Osteoblast (primary cell): ENCODE measurements around the gene RIPOR3. TPM values are rescaled to one million over a fixed set of nuclear protein-coding genes. Genes with fewer than 3 reads are reported as not detected.

Experiments
- DNase-seq: peaks from one replicate; pipeline ENCODE4 v3.0.0; 2011; ENCODE audit warnings: low spot score, mixed read lengths; ENCODE audit not compliant: insufficient read length; ENCODE audit errors: missing footprints
- H2AFZ ChIP-seq: 2 replicates; pipeline ENCODE4 v1.6.0; 2011; ENCODE audit warnings: mild to moderate bottlenecking, low read length
- H3K27ac ChIP-seq: 2 replicates; pipeline ENCODE4 v1.5.1; 2011; ENCODE audit warnings: mild to moderate bottlenecking, low read depth, low read length, moderate library complexity
- H3K27me3 ChIP-seq: 2 replicates; pipeline ENCODE4 v1.6.0; 2012; ENCODE audit warnings: mild to moderate bottlenecking, control low read depth, inconsistent platforms, low read length, moderate library complexity; ENCODE audit not compliant: insufficient read depth
- H3K36me3 ChIP-seq: 2 replicates; pipeline ENCODE4 v1.5.1; 2011; ENCODE audit warnings: mild to moderate bottlenecking, low read length, control low read depth, moderate library complexity; ENCODE audit not compliant: insufficient read depth
- H3K4me1 ChIP-seq: 2 replicates; pipeline ENCODE4 v1.5.1; 2011; ENCODE audit warnings: mild to moderate bottlenecking, low read length, control low read depth, moderate library complexity; ENCODE audit not compliant: insufficient read depth
- H3K4me2 ChIP-seq: 2 replicates; pipeline ENCODE4 v1.6.0; 2011; ENCODE audit warnings: mild to moderate bottlenecking, low read length; ENCODE audit not compliant: insufficient read depth
- H3K4me3 ChIP-seq: fragments of 200-600 bp; sonication (generic); 3 replicates; pipeline ENCODE4 v1.5.1; 2012; ENCODE audit warnings: mild to moderate bottlenecking, low read length, inconsistent platforms; ENCODE audit not compliant: insufficient read depth
- H3K79me2 ChIP-seq: 2 replicates; pipeline ENCODE4 v1.6.0; 2012; ENCODE audit warnings: mild to moderate bottlenecking, low read length, control low read depth, inconsistent platforms; ENCODE audit not compliant: insufficient read depth
- H3K9me3 ChIP-seq: 2 replicates; pipeline ENCODE4 v1.5.1; 2011; ENCODE audit warnings: low read depth, low read length, control low read depth
- H4K20me1 ChIP-seq: 2 replicates; pipeline ENCODE4 v1.6.0; 2012; ENCODE audit warnings: mild to moderate bottlenecking, low read length, control low read depth; ENCODE audit not compliant: insufficient read depth
- CTCF ChIP-seq: IDR thresholded peaks from 2 replicates; pipeline ENCODE4 v1.5.1; 2011; ENCODE audit warnings: mild to moderate bottlenecking, low read depth, low read length, moderate library complexity; ENCODE audit errors: extremely low read depth
- total RNA-seq: library from RNA; depleted of rRNA; stranded (reverse); fragments of >200 nt; gene quantifications from 2 replicates; pipeline ENCODE4 v1.2.3, GENCODE V29; 2012

Gene RIPOR3
- total RNA-seq, 1 donor, result 1.1 TPM

DNA sequence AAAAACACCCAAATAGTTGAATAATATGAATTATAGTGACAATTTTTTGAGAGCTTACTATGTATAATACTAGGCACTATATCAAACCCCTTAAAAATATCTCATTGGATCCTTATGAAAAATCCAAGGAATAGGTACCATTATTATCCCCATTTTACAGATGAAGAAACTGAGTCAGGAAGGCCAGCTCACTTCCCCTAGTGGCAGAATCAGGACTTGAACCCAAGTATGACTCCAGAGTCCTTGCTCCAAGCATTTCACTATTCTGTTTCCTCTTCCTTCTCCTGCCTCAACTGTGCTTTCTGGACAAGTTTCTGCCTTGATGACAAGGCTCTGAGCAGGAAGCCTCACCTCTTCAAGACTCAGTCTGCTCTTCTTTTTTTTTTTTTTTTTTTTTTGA lies 29.2 kb upstream of the RIPOR3 start:
- Histone ChIP-seq H3K27ac (no peak overlapping the region), H3K9me3 (no peaks in the 10 kb centered on the region), H3K27me3 (no peaks in the 10 kb centered on the region), H3K79me2 (no peaks in the 10 kb centered on the region), H3K4me1 (peaks cover 30% of the 10 kb centered on the region), H2AFZ (no peak overlapping the region), H3K4me2 (no peak overlapping the region), H3K4me3 (no peak overlapping the region), H4K20me1 (no peaks in the 10 kb centered on the region), H3K36me3 (no peaks in the 10 kb centered on the region)
- DNase-seq, result no peak
- no peak for TF ChIP-seq CTCF

- Histone ChIP-seq H3K4me1 (peaks cover 25% of the 10 kb centered on the region), H4K20me1 (no peaks in the 10 kb centered on the region), H3K4me3 (no peak overlapping the region), H3K27me3 (no peaks in the 10 kb centered on the region), H3K79me2 (no peaks in the 10 kb centered on the region), H3K36me3 (no peaks in the 10 kb centered on the region), H3K27ac (no peak overlapping the region), H2AFZ (no peak overlapping the region), H3K4me2 (no peak overlapping the region), H3K9me3 (no peaks in the 10 kb centered on the region)
- no peak for DNase-seq
- TF ChIP-seq CTCF, result no peak
Measured at GRCh38 chr20:50720026-50720425, 28.7 kb upstream of the RIPOR3 start.

DNA sequence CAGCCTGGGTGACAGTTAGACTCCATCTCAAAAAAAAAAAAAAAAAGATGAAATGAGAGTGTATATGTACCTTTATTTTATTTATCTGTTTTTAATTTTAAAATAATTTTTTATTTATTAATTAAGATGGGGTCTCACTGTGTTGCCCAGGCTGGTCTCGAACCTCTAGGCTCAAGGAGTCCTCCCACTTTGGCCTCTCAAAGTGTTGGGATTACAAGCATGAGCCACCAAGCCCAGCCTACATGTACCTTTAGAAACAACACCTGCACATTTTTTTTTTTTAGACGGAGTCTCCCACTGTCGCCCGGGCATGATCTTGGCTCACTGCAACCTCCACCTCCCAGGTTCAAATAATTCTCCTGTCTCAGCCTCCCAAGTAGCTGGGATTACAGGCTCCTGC lies 28.0 kb upstream of the RIPOR3 start:
- Histone ChIP-seq H3K4me2 (no peak overlapping the region), H3K79me2 (no peaks in the 10 kb centered on the region), H3K4me3 (no peak overlapping the region), H3K9me3 (no peaks in the 10 kb centered on the region), H3K27me3 (no peaks in the 10 kb centered on the region), H3K4me1 (peaks cover 18% of the 10 kb centered on the region), H3K36me3 (no peaks in the 10 kb centered on the region), H3K27ac (no peak overlapping the region), H4K20me1 (no peaks in the 10 kb centered on the region), H2AFZ (no peak overlapping the region)
- TF ChIP-seq CTCF, result no peak
- DNase-seq, result no peak

DNA sequence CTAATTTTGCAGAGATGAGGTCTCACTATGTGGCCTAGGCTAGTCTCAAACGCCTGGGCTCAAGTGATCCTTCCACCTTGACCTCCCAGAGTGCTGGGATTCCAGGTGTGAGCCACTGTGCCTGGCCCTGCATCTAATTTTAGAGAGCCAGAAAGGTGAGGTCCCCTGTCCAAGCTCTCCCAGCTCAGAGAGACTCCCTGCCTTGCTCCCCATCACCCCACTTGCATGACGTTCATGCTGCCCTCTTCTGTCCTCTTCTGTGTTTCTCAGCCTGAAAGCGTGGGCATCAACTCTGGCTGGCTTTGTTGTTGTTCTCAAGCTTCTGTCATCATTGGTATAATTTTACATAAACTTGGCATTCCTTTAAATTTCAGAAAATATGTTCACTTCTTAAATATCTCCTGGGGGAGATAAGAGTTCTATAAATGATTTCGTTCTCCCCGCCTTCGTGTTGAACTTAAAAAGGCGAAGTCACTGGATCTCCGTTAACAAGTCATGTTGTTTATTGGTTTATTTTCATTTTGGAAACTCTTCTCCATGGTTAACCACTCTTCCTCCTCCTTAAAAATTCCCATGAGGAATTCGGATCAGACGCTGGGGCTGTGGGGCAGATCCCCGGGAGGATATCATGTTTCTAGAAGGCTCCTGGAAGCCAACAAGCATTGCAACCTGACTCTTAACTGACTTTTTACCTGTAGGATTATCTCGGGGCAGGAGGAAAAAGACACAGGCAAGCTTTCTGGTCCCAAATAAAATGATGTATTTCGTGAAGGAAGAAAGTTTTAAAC lies 26.8 kb upstream of the RIPOR3 start:
- H3K9me3 ChIP-seq, result no peaks in the 10 kb centered on the region
- H3K27ac ChIP-seq, result peak overlapping the region; percentile 55
- H2AFZ ChIP-seq, result peak overlapping the region; percentile 78
- no peaks in the 10 kb centered on the region for H4K20me1 ChIP-seq
- peak; percentile 73 for DNase-seq
- peak overlapping the region; percentile 68 for H3K4me2 ChIP-seq
- no peaks in the 10 kb centered on the region for H3K27me3 ChIP-seq
- H3K79me2 ChIP-seq, result no peaks in the 10 kb centered on the region
- H3K4me1 ChIP-seq, result peaks cover 19% of the 10 kb centered on the region
- peak overlapping the region; percentile 18 for H3K4me3 ChIP-seq
- TF ChIP-seq CTCF, result peak; percentile 41
- no peaks in the 10 kb centered on the region for H3K36me3 ChIP-seq
